GM19099 (cell line): ENCODE measurements around the gene PRDM11.

Experiments used
- POLR2A ChIP-seq: IDR thresholded peaks from 3 replicates; pipeline ENCODE4 v1.6.1; 2011; ENCODE audit warnings: low read depth; ENCODE audit not compliant: insufficient read length; ENCODE audit errors: extremely low read depth

The PRDM11 gene

GRCh38 chr11:45178223-45178622 is 31.8 kb downstream of the PRDM11 start:
- no peak for TF ChIP-seq POLR2A

DNA sequence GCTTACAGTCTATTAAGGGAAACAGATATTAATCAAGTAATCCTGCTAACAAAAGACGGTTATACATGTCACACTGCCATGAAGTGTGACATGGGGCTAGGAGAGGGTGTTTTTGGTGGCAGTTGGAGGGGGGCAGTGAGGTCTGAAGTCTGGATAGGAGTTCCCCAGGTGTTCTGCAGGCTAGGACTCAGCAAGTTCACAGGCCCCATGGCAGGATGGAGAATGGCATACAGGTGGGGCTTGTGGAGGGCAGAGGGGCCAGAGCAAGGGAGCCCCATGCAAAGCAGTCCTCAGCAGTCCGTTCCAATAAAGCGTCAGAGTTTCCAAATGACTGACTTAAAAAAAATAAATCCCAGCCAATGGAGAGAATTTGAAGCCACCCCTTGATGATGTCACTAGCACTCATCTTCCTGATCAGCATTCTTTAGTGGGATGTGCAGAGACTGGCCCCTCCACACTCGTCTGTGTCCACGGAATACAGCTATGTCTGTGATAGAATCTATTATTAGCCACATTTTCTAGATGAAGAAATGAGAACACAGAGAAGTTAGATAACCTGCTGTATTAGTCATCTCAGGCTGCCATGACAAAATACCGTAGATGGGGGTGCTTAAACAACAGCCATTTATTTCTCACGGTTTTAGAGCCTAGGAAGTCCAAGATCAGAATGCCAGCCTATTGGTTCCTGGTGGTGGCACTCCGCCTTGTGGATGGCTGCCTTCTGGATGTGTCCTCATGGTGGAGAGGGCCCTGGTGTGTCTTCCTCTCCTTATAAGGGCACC is 32.6 kb downstream of the PRDM11 start:
- no peak for TF ChIP-seq POLR2A

GRCh38 chr11:45179686-45180178 is 33.3 kb downstream of the PRDM11 start:
- no peak for TF ChIP-seq POLR2A

- TF ChIP-seq POLR2A, result no peak
These were observed 33.9 kb downstream of the PRDM11 start for GRCh38 chr11:45180179-45180847.

- no peak for TF ChIP-seq POLR2A
These were observed 34.4 kb downstream of the PRDM11 start for GRCh38 chr11:45180848-45181192.

- no peak for TF ChIP-seq POLR2A
These were observed 34.9 kb downstream of the PRDM11 start for GRCh38 chr11:45181193-45181888.

DNA sequence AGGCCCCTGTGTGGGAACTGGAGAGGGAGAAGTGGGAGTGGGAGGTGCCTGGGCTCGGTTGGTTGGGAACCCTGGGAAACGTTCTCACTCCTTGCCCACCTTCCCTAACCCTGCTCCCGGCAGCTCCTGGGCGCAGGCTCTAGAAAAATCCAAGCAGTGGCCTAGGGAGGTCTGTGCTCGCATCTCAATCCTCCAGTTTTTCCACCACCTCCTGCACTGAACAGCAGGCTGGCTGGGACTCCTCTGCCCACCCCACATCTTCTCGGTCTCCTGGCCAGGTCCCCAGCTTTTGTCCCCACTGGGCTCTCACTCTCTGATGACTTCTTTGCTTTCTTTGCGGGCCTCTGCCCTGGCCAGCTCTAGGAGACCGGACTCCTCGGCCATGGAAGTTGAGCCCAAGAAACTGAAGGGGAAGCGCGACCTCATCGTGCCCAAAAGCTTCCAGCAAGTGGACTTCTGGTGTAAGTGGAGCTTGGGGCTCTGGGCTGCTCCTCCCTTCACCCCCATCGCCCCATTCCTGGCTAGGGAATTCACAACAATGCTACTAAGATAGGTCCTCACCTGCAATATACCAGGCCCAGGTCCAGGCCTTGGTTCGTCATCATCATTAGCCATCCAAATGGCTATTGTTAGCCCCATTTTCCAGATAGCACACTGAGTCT is 35.6 kb downstream of the PRDM11 start:
- no peak for TF ChIP-seq POLR2A

DNA sequence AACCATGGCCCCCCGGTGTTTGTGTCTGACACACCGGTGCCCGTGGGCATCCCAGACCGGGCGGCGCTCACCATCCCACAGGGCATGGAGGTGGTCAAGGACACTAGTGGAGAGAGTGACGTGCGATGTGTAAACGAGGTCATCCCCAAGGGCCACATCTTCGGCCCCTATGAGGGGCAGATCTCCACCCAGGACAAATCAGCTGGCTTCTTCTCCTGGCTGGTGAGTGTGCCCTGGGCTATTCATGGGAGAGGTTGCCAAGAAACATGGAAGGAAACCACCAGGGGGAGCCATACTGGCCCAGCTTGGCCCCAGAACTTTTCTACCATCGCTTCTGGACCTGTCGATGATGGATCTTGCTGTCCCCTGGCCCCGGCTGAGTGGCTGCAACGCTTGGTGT is 36.5 kb downstream of the PRDM11 start:
- TF ChIP-seq POLR2A, result no peak

GRCh38 chr11:45184640-45185039 is 38.2 kb downstream of the PRDM11 start:
- TF ChIP-seq POLR2A, result no peak

- TF ChIP-seq POLR2A, result no peak
These were observed 38.8 kb downstream of the PRDM11 start for GRCh38 chr11:45185228-45185729.

- TF ChIP-seq POLR2A, result no peak
These were observed 40.9 kb downstream of the PRDM11 start for GRCh38 chr11:45187375-45187774.

DNA sequence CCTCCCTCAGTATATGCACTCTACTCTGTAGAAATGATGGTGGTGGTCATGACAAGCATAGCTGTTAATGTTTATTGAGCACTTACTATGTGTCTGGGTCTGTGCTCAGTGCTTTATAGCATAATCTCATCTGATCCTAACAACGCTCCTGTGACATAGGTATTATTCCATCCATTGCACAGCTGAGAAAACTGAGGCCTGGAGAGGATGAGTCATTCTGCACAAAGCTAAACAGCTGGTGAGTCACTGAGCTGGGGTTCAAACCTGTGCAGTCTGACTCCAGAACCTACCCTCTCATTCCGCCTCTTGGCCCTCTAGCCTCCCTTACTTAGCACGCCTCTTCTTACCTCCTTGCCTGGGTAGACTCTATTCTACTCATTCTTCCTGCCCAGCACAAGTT is 41.7 kb downstream of the PRDM11 start:
- TF ChIP-seq POLR2A, result no peak

DNA sequence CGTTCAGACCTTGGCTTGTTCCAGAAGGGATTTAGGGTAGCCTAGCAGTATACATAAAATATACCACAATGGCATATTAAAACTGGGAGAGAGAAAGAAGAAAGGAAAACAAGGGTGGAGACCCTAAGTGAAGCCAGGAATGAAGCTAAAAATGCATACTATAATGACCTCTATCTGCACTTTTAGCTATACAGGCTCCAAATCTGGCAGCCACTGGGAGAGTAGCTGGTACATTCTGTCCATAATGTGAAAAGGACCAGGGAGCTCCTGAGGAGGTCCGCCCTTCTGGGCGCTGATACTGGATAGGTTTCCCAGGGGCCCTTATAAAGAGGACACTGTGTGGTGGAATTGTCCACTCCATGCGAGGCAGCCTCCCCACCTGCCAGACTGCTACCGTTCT is 42.8 kb downstream of the PRDM11 start:
- no peak for TF ChIP-seq POLR2A

- TF ChIP-seq POLR2A, result no peak
These were observed 47.3 kb downstream of the PRDM11 start for GRCh38 chr11:45193695-45194094.

DNA sequence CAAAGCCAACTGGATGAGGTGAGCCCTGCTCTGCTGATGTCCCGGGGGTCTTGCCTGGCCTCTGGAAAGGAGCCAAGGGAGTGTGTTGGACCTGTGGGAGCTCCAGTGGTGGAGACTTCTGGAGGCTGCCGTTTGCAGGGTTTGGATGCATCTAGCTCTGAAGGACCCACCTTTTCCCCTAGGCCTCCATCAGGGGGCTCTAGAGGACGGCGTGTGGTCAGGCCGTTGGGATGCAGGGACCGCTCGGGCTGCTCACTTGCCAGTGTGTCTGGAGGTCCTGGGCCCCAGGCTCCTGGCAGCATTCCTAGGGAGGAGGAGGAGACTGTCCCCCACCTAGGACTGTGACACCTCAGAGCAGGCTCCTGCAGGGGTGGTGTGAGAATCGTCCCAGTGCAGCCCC is 58.3 kb downstream of the PRDM11 start:
- no peak for TF ChIP-seq POLR2A
